Endodermal cell (in vitro differentiated cells): Measurements from ENCODE around the gene CYP26B1. TPM values are rescaled to one million over a fixed set of nuclear protein-coding genes. Genes with fewer than 3 reads are reported as not detected.

Source experiments
- DNase-seq: peaks from one replicate; pipeline ENCODE4 v3.0.0-alpha.2; 2017
- H3K27ac ChIP-seq: 2 replicates; pipeline ENCODE4 v1.5.1; 2013; ENCODE audit warnings: mild to moderate bottlenecking, low read depth, low read length, moderate library complexity
- H3K27me3 ChIP-seq: 2 replicates; pipeline ENCODE4 v1.6.1; 2013; ENCODE audit warnings: mild to moderate bottlenecking, low read length, moderate library complexity; ENCODE audit not compliant: insufficient read depth, control insufficient read depth, poor library complexity, severe bottlenecking
- H3K36me3 ChIP-seq: 2 replicates; pipeline ENCODE4 v1.7.0; 2013; ENCODE audit warnings: mild to moderate bottlenecking, low read length, moderate library complexity; ENCODE audit not compliant: control insufficient read depth, insufficient read depth
- H3K4me1 ChIP-seq: one replicate; pipeline ENCODE4 v1.7.0; 2013; ENCODE audit warnings: low read length; ENCODE audit not compliant: control insufficient read depth, insufficient read depth
- H3K4me3 ChIP-seq: 2 replicates; pipeline ENCODE4 v1.5.1; 2013; ENCODE audit warnings: mild to moderate bottlenecking, low read length, moderate library complexity
- H3K9ac ChIP-seq: 2 replicates; pipeline ENCODE4 v1.6.1; 2013; ENCODE audit warnings: mild to moderate bottlenecking, low read length, moderate library complexity; ENCODE audit not compliant: poor library complexity, severe bottlenecking; ENCODE audit errors: extremely low read depth
- H3K9me3 ChIP-seq: 2 replicates; pipeline ENCODE4 v1.6.1; 2013; ENCODE audit warnings: mild to moderate bottlenecking, low read length, moderate library complexity; ENCODE audit not compliant: control insufficient read depth
- H3K27ac Mint-ChIP-seq: 2 replicates; pipeline ENCODE4 v1.8.0; 2020; ENCODE audit warnings: mixed read lengths
- H3K27me3 Mint-ChIP-seq: 2 replicates; pipeline ENCODE4 v1.8.0; 2021; ENCODE audit warnings: mild to moderate bottlenecking, mixed read lengths; ENCODE audit not compliant: insufficient read depth
- H3K36me3 Mint-ChIP-seq: 2 replicates; pipeline ENCODE4 v1.8.0; 2020; ENCODE audit warnings: low read depth, mixed read lengths
- H3K4me1 Mint-ChIP-seq: 2 replicates; pipeline ENCODE4 v1.8.0; 2020; ENCODE audit warnings: mixed read lengths
- H3K4me3 Mint-ChIP-seq: 2 replicates; pipeline ENCODE4 v1.8.0; 2020; ENCODE audit warnings: mild to moderate bottlenecking, moderate library complexity, mixed read lengths
- H3K9me3 Mint-ChIP-seq: 2 replicates; pipeline ENCODE4 v1.8.0; 2020; ENCODE audit warnings: mild to moderate bottlenecking, mixed read lengths
- WGBS, 2 experiments: methylation state at CpG; one replicate each; pipeline versions ENCODE4 v1.1.5 to v1.1.7; 2013; ENCODE audit warnings: missing lambda C conversion rate in 2 of 2, mixed read lengths in 1 of 2; ENCODE audit not compliant: insufficient coverage in 1 of 2, insufficient read length in 1 of 2; 5-methylcytosine and 5-hydroxymethylcytosine counted together
- total RNA-seq, 2 donors: library from RNA; stranded (reverse); fragmentation: NEBNext Ultra II Directional in 1 of 2; extraction: Animal tissue kit (Norgen Biotek cat#: 25700) in 1 of 2; gene quantifications; 2 replicates in 1 of 2; 3 replicates in 1 of 2; pipeline ENCODE4 v1.2.1, GENCODE V29; 2021
- TF ChIP-seq, protein P1 (sequence below): fragments of 200-600 bp; sonication (generic); conservative IDR thresholded peaks from 2 replicates; pipeline ENCODE4 v1.5.0; 2021; ENCODE audit warnings: antibody characterized with exemption, mild to moderate bottlenecking

The CYP26B1 gene
- total RNA-seq, 2 donors from 2014 or later = 0.09 to 0.91 TPM

DNA sequence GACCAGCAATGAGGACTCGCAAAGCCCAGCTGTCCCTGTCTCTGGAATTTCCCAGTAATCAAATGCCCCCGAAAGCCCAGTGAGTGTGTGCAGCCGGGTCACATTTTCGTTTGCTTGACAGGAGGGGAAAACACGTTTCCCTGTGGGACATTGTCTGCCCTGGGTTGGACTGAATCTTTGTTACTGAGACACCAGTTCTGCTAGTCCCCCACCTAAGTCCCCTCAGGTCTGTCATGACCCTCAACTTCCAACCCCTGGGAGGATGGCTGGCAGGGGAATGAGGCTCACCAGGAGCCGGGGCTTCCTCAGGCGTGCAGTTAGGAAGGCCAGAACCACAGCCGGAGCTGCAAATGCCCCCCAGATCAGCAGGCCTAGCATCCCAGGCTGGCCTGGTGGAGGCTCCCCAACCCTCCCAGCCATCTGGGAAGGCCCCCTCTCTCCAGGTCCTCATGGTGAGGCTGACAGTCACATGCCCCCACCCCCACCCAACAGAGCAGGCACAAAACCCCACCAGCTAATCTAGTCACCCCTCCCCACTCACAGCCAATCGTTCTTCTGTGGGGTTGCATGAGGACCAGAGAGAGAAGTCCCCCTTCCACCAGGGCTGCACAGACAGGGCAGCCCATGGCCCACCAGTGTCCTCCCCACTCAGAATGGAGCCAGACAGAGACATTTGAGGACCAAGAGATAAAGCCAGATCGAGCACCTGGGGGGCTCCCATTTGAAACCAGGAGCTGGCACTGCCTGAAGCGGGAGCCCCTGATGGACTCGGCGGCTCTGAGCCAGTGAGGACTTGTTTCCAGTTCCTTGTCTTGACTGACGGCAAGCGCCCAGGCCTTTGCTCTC lies 33.6 kb downstream of the CYP26B1 start:
- Mint-ChIP-seq H3K36me3 (no peaks in the 10 kb centered on the region), H3K4me1 (no peaks in the 10 kb centered on the region), H3K9me3 (peaks cover 24% of the 10 kb centered on the region), H3K27me3 (peaks cover 13% of the 10 kb centered on the region), H3K27ac (no peak overlapping the region), H3K4me3 (no peak overlapping the region)
- Histone ChIP-seq H3K27ac (no peak overlapping the region), H3K4me3 (no peak overlapping the region), H3K9me3 (no peaks in the 10 kb centered on the region), H3K36me3 (no peaks in the 10 kb centered on the region), H3K9ac (no peak overlapping the region), H3K27me3 (peaks cover 6% of the 10 kb centered on the region), H3K4me1 (no peaks in the 10 kb centered on the region)
- 84 to 92% methylated on average over 5 to 15 of the region's 15 CpGs for WGBS, 2 experiments
- TF ChIP-seq, protein P1, sequence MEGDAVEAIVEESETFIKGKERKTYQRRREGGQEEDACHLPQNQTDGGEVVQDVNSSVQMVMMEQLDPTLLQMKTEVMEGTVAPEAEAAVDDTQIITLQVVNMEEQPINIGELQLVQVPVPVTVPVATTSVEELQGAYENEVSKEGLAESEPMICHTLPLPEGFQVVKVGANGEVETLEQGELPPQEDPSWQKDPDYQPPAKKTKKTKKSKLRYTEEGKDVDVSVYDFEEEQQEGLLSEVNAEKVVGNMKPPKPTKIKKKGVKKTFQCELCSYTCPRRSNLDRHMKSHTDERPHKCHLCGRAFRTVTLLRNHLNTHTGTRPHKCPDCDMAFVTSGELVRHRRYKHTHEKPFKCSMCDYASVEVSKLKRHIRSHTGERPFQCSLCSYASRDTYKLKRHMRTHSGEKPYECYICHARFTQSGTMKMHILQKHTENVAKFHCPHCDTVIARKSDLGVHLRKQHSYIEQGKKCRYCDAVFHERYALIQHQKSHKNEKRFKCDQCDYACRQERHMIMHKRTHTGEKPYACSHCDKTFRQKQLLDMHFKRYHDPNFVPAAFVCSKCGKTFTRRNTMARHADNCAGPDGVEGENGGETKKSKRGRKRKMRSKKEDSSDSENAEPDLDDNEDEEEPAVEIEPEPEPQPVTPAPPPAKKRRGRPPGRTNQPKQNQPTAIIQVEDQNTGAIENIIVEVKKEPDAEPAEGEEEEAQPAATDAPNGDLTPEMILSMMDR = no peak
- DNase-seq = peak; percentile 29

DNA sequence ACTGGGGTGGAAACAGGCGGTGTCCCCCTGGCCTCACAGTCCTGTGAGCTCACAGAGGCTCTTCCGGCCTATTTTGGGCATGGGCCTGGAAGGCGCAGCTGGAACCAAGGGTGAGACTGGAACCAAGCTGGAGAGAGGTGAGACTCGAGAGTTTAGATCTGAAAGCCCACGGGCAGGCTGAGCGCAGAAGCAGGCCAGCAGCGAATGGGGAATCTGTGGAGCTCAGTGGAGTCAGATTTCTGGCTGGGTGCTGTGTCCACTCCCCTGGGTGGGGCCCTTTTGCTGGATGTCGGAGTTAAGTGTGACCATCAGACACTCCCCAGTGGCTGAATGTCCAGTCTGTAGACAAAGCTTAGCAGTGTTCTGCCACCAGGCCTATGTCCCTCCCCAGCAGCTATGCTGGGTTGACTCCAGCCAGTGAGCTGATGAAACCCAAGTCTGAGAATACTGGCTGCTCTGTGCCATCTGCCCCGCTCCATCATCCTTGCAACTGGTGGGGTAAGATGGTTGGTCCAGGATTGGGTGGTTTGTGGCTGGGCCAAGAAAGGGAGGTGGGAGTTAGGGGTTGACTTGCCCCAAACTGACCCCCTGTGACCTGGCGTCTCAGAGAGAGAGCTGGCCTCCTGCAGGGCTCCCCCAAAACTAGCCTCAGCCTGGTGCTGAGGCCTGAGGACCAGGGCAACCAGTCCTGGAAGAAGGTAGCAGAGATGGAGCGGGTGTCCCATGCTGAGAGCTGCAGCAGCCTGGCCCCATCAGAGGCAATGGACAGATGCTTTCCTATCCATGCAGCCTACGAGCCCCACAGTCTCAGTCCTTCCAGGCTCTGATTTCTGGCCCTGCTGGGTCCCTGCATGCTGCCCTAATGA lies 34.4 kb downstream of the CYP26B1 start:
- Mint-ChIP-seq H3K4me1 (no peaks in the 10 kb centered on the region), H3K36me3 (no peaks in the 10 kb centered on the region), H3K4me3 (no peak overlapping the region), H3K27ac (no peak overlapping the region), H3K27me3 (peaks cover 6% of the 10 kb centered on the region), H3K9me3 (peaks cover 24% of the 10 kb centered on the region)
- H3K9me3 ChIP-seq = no peaks in the 10 kb centered on the region
- H3K4me1 ChIP-seq = no peaks in the 10 kb centered on the region
- no peak overlapping the region for H3K9ac ChIP-seq
- TF ChIP-seq, protein P1 = no peak
- H3K4me3 ChIP-seq = no peak overlapping the region
- no peaks in the 10 kb centered on the region for H3K36me3 ChIP-seq
- no peaks in the 10 kb centered on the region for H3K27me3 ChIP-seq
- 93 to 95% methylated on average over 5 to 12 of the region's 12 CpGs for WGBS, 2 experiments
- no peak for DNase-seq
- H3K27ac ChIP-seq = no peak overlapping the region

DNA sequence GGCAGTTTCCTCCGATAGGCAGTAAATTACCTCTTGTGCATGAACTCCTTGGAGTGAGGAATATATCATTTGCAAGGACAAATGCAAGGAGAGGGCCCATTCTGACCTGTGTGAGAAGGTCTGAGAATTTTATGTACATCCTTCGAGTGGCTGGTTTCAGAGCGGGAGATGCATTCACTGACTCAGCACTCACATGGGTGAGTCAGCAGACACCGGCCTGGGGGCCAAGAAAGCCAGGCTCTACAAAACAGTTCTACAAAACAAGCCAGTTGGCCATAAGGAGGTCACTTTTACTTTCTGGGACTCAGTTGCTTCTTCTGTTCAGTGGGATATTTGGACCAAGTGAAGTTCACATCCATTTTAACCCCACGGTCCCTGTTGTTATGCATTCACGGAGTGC lies 35.3 kb downstream of the CYP26B1 start:
- TF ChIP-seq, protein P1 = no peak
- no peak overlapping the region for H3K4me3 Mint-ChIP-seq
- no peak for DNase-seq
- H3K4me1 Mint-ChIP-seq = no peaks in the 10 kb centered on the region
- Histone ChIP-seq H3K4me1 (no peaks in the 10 kb centered on the region), H3K36me3 (no peaks in the 10 kb centered on the region), H3K27me3 (no peaks in the 10 kb centered on the region), H3K9ac (no peak overlapping the region), H3K9me3 (no peaks in the 10 kb centered on the region), H3K4me3 (no peak overlapping the region), H3K27ac (no peak overlapping the region)
- 92 to 100% methylated on average over 3 to 6 of the region's 6 CpGs for whole genome bisulfite sequencing, 2 experiments
- no peak overlapping the region for H3K27ac Mint-ChIP-seq
- peaks cover 2% of the 10 kb centered on the region for H3K27me3 Mint-ChIP-seq
- peaks cover 24% of the 10 kb centered on the region for H3K9me3 Mint-ChIP-seq
- H3K36me3 Mint-ChIP-seq = no peaks in the 10 kb centered on the region
